ENCODE results near the gene S100A4.

Gene S100A4

GRCh38 chr1:153513023-153513422, 32.6 kb downstream of the S100A4 start:
- H3K27ac ChIP-seq: no peak overlapping the region
- no peak for TF ChIP-seq ZFX (IDR thresholded peaks at IDR 0.05; ENCODE audit: borderline replicate concordance)
- peak; percentile 26; the same call in 1 of the 2 replicates for TF ChIP-seq CTCF (IDR thresholded peaks at IDR 0.05)

- H3K27ac ChIP-seq: no peak overlapping the region
- TF ChIP-seq ZFX (IDR thresholded peaks at IDR 0.05; ENCODE audit: borderline replicate concordance): no peak
- TF ChIP-seq CTCF (IDR thresholded peaks at IDR 0.05): peak; percentile 97
Measured at GRCh38 chr1:153510984-153511410, 34.6 kb downstream of the S100A4 start.

GRCh38 chr1:153509729-153510354, 35.8 kb downstream of the S100A4 start:
- H3K27ac ChIP-seq: no peak overlapping the region
- peak; percentile 94 for TF ChIP-seq CTCF (IDR thresholded peaks at IDR 0.05)
- TF ChIP-seq ZFX (IDR thresholded peaks at IDR 0.05; ENCODE audit: borderline replicate concordance): no peak

- TF ChIP-seq ZFX (IDR thresholded peaks at IDR 0.05; ENCODE audit: borderline replicate concordance): no peak
- no peak for TF ChIP-seq CTCF (IDR thresholded peaks at IDR 0.05)
- H3K27ac ChIP-seq: no peak overlapping the region
Measured at GRCh38 chr1:153509036-153509435, 36.6 kb downstream of the S100A4 start.

- TF ChIP-seq CTCF (IDR thresholded peaks at IDR 0.05) (no peak), ZFX (IDR thresholded peaks at IDR 0.05; ENCODE audit: borderline replicate concordance) (no peak)
- H3K27ac ChIP-seq: no peak overlapping the region
Measured at GRCh38 chr1:153507926-153508583, 37.6 kb downstream of the S100A4 start.

GRCh38 chr1:153506831-153507413, 38.7 kb downstream of the S100A4 start:
- H3K27ac ChIP-seq: no peak overlapping the region
- TF ChIP-seq CTCF (IDR thresholded peaks at IDR 0.05): no peak
- TF ChIP-seq ZFX (IDR thresholded peaks at IDR 0.05; ENCODE audit: borderline replicate concordance): no peak

- no peak for TF ChIP-seq ZFX (IDR thresholded peaks at IDR 0.05; ENCODE audit: borderline replicate concordance)
- no peak for TF ChIP-seq CTCF (IDR thresholded peaks at IDR 0.05)
- no peak overlapping the region for H3K27ac ChIP-seq
Measured at GRCh38 chr1:153506386-153506785, 39.2 kb downstream of the S100A4 start.

Measured in 22Rv1 (cell line).